Large intestine (tissue), 12 donors: ENCODE results near the gene SIVA1. TPM values are rescaled to one million over a fixed set of nuclear protein-coding genes. Genes with fewer than 3 reads are reported as not detected.

Experiments
- DNase-seq, 2 donors: peaks; one replicate each; pipeline versions ENCODE4 v3.0.0 to v3.0.0-alpha.2; 2013
- H3K27ac ChIP-seq: one replicate; pipeline ENCODE4 v1.5.1; 2013; ENCODE audit warnings: low read length
- H3K27me3 ChIP-seq: 2 replicates; pipeline ENCODE4 v1.6.1; 2013; ENCODE audit warnings: low read length; ENCODE audit not compliant: control insufficient read depth, insufficient read depth
- H3K36me3 ChIP-seq: 2 replicates; pipeline ENCODE4 v1.6.1; 2013; ENCODE audit warnings: low read length; ENCODE audit not compliant: control insufficient read depth, insufficient read depth
- H3K4me1 ChIP-seq: one replicate; pipeline ENCODE4 v1.6.1; 2013; ENCODE audit warnings: low read length; ENCODE audit not compliant: control insufficient read depth, insufficient read depth
- H3K4me3 ChIP-seq: one replicate; pipeline ENCODE4 v1.5.1; 2013; ENCODE audit warnings: low read length
- H3K9me3 ChIP-seq: one replicate; pipeline ENCODE4 v1.6.1; 2013; ENCODE audit warnings: mild to moderate bottlenecking, low read depth, low read length, moderate library complexity; ENCODE audit not compliant: control insufficient read depth
- WGBS: methylation state at CpG from one replicate; pipeline ENCODE4 v1.1.5; 2013; ENCODE audit warnings: low lambda C conversion rate; ENCODE audit not compliant: insufficient coverage; 5-methylcytosine and 5-hydroxymethylcytosine counted together
- long read RNA-seq, 11 donors: transcript quantifications; one replicate each; lab custom pipeline, GENCODE V29; 2026
- polyA plus RNA-seq: library from polyadenylated mRNA; unstranded; fragments of 120-200 nt; gene quantifications from one replicate; pipeline ENCODE4 v1.2.1, GENCODE V29; 2013

The SIVA1 gene
- polyA plus RNA-seq = 86.4 TPM
- long read RNA-seq, donor 1, full-length matches to known transcripts = 45 of 89 reads
- long read RNA-seq, donor 1, partial matches to known transcripts = 34 of 89 reads
- long read RNA-seq, donor 1, other reads (novel, unspliced or antisense) = 10 of 89 reads
- long read RNA-seq, donor 2, full-length matches to known transcripts = 94 of 140 reads
- long read RNA-seq, donor 2, partial matches to known transcripts = 46 of 140 reads
- long read RNA-seq, donor 2, other reads (novel, unspliced or antisense) = 0 of 140 reads
- long read RNA-seq, donor 3 = 0 reads
- long read RNA-seq, donor 4, transcript SIVA1-201 (4 exons, 802 nt) = major isoform, 7 of 14 reads
- long read RNA-seq, donor 4, partial matches to known transcripts = 7 of 14 reads
- long read RNA-seq, donor 4, other reads (novel, unspliced or antisense) = 0 of 14 reads
- long read RNA-seq, donor 5, transcript SIVA1-201 (4 exons, 802 nt) = major isoform, 43 of 87 reads
- long read RNA-seq, donor 5, partial matches to known transcripts = 32 of 87 reads
- long read RNA-seq, donor 5, other reads (novel, unspliced or antisense) = 6 of 87 reads
- long read RNA-seq, donor 6, full-length matches to known transcripts = 76 of 116 reads
- long read RNA-seq, donor 6, partial matches to known transcripts = 33 of 116 reads
- long read RNA-seq, donor 6, other reads (novel, unspliced or antisense) = 7 of 116 reads
- long read RNA-seq, donor 7, transcript SIVA1-201 (4 exons, 802 nt) = major isoform, 52 of 74 reads
- long read RNA-seq, donor 7, partial matches to known transcripts = 19 of 74 reads
- long read RNA-seq, donor 7, other reads (novel, unspliced or antisense) = 0 of 74 reads
- long read RNA-seq, donor 8, full-length matches to known transcripts = 119 of 179 reads
- long read RNA-seq, donor 8, partial matches to known transcripts = 49 of 179 reads
- long read RNA-seq, donor 8, other reads (novel, unspliced or antisense) = 11 of 179 reads
- long read RNA-seq, donor 9, transcript SIVA1-201 (4 exons, 802 nt) = major isoform, 80 of 144 reads
- long read RNA-seq, donor 9, partial matches to known transcripts = 47 of 144 reads
- long read RNA-seq, donor 9, other reads (novel, unspliced or antisense) = 10 of 144 reads
- long read RNA-seq, donor 10, full-length matches to known transcripts = 93 of 132 reads
- long read RNA-seq, donor 10, partial matches to known transcripts = 33 of 132 reads
- long read RNA-seq, donor 10, other reads (novel, unspliced or antisense) = 6 of 132 reads
- long read RNA-seq, donor 11, full-length matches to known transcripts = 73 of 99 reads
- long read RNA-seq, donor 11, partial matches to known transcripts = 20 of 99 reads
- long read RNA-seq, donor 11, other reads (novel, unspliced or antisense) = 6 of 99 reads

- peaks cover 27% of the 10 kb centered on the region for H3K36me3 ChIP-seq
- no CpG with 5 or more reads among the region's 95 CpGs for WGBS
- H3K27me3 ChIP-seq = no peaks in the 10 kb centered on the region
- peaks cover 6% of the 10 kb centered on the region for H3K9me3 ChIP-seq
- H3K27ac ChIP-seq = peak within 1 kb of the TSS; percentile 89
- H3K4me3 ChIP-seq = peak within 1 kb of the TSS; percentile 87
- H3K4me1 ChIP-seq = peaks cover 40% of the 10 kb centered on the region
- peak; percentile 100 for DNase-seq
Observed at GRCh38 chr14:104752735-104753527, at the start of gene SIVA1. Gene SIVA1, plus strand, starts transcription at chr14:104753147. Its CDS starts 55 bp downstream, at chr14:104753202.

- no peaks in the 10 kb centered on the region for H3K27me3 ChIP-seq
- H3K4me1 ChIP-seq = no peaks in the 10 kb centered on the region
- no peak overlapping the region for H3K27ac ChIP-seq
- H3K4me3 ChIP-seq = no peak overlapping the region
- no CpG with 5 or more reads among the region's 28 CpGs for WGBS
- H3K9me3 ChIP-seq = peaks cover 7% of the 10 kb centered on the region
- DNase-seq = no peak
- H3K36me3 ChIP-seq = peaks cover 47% of the 10 kb centered on the region
Observed at GRCh38 chr14:104703269-104703668, 49.7 kb upstream of the SIVA1 start.

- H3K27ac ChIP-seq = no peak overlapping the region
- no peaks in the 10 kb centered on the region for H3K4me1 ChIP-seq
- peaks cover 51% of the 10 kb centered on the region for H3K36me3 ChIP-seq
- no peak overlapping the region for H3K4me3 ChIP-seq
- DNase-seq = no peak
- no peaks in the 10 kb centered on the region for H3K27me3 ChIP-seq
- peaks cover 7% of the 10 kb centered on the region for H3K9me3 ChIP-seq
- WGBS = 90% methylated on average over 2 of the region's 22 CpGs
Observed at GRCh38 chr14:104704252-104704651, 48.7 kb upstream of the SIVA1 start.

- Histone ChIP-seq H3K4me3 (no peak overlapping the region), H3K4me1 (no peaks in the 10 kb centered on the region), H3K27ac (no peak overlapping the region), H3K27me3 (no peaks in the 10 kb centered on the region), H3K36me3 (peaks cover 63% of the 10 kb centered on the region), H3K9me3 (peaks cover 7% of the 10 kb centered on the region)
- no peak for DNase-seq
- WGBS = no CpG with 5 or more reads among the region's 21 CpGs
Observed at GRCh38 chr14:104705340-104706047, 47.5 kb upstream of the SIVA1 start.

- WGBS = no CpG with 5 or more reads among the region's 28 CpGs
- Histone ChIP-seq H3K27me3 (no peaks in the 10 kb centered on the region), H3K4me1 (no peaks in the 10 kb centered on the region), H3K4me3 (no peak overlapping the region), H3K36me3 (peaks cover 72% of the 10 kb centered on the region), H3K27ac (no peak overlapping the region), H3K9me3 (peaks cover 7% of the 10 kb centered on the region)
- DNase-seq = no peak
Observed at GRCh38 chr14:104706733-104707607, 46.0 kb upstream of the SIVA1 start.

GRCh38 chr14:104707608-104708595 lies 45.0 kb upstream of the SIVA1 start:
- H3K27ac ChIP-seq = no peak overlapping the region
- H3K36me3 ChIP-seq = peaks cover 75% of the 10 kb centered on the region
- peaks cover 7% of the 10 kb centered on the region for H3K9me3 ChIP-seq
- H3K4me1 ChIP-seq = no peaks in the 10 kb centered on the region
- no peak for DNase-seq
- no peak overlapping the region for H3K4me3 ChIP-seq
- no CpG with 5 or more reads among the region's 34 CpGs for WGBS
- no peaks in the 10 kb centered on the region for H3K27me3 ChIP-seq

- peaks cover 5% of the 10 kb centered on the region for H3K9me3 ChIP-seq
- H3K27me3 ChIP-seq = no peaks in the 10 kb centered on the region
- no CpG with 5 or more reads among the region's 20 CpGs for WGBS
- H3K36me3 ChIP-seq = peaks cover 75% of the 10 kb centered on the region
- no peak overlapping the region for H3K27ac ChIP-seq
- DNase-seq = peak; percentile 50 to 51
- no peak overlapping the region for H3K4me3 ChIP-seq
- no peaks in the 10 kb centered on the region for H3K4me1 ChIP-seq
Observed at GRCh38 chr14:104708606-104709268, 44.2 kb upstream of the SIVA1 start.
